NCI-H2107 treated with DMSO at 0.1 percent for 48 hours (cell line): ENCODE results near the gene PDGFA.

Experiments used
- DNase-seq: peaks from one replicate; lab custom pipeline; 2025; ENCODE audit not compliant: unreplicated experiment; lab: John Stamatoyannopoulos, UW

Gene PDGFA

GRCh38 chr7:505171-505570 lies 14.5 kb downstream of the PDGFA start:
- no peak for DNase-seq

- no peak for DNase-seq
Measured at GRCh38 chr7:504221-505111, 15.2 kb downstream of the PDGFA start.

GRCh38 chr7:503575-504111 lies 16.0 kb downstream of the PDGFA start:
- no peak for DNase-seq

GRCh38 chr7:502296-502695 lies 17.4 kb downstream of the PDGFA start:
- DNase-seq = no peak

GRCh38 chr7:501526-501925 lies 18.1 kb downstream of the PDGFA start:
- DNase-seq = no peak

GRCh38 chr7:500521-501420 lies 18.9 kb downstream of the PDGFA start:
- DNase-seq = no peak

- no peak for DNase-seq
Measured at GRCh38 chr7:499853-500485, 19.7 kb downstream of the PDGFA start.

GRCh38 chr7:498678-499641 lies 20.7 kb downstream of the PDGFA start:
- no peak for DNase-seq

- no peak for DNase-seq
Measured at GRCh38 chr7:497946-498655, 21.5 kb downstream of the PDGFA start.

GRCh38 chr7:497346-497745 lies 22.3 kb downstream of the PDGFA start:
- no peak for DNase-seq

GRCh38 chr7:496528-497295 lies 22.9 kb downstream of the PDGFA start:
- no peak for DNase-seq

- DNase-seq = no peak
Measured at GRCh38 chr7:495761-496321, 23.8 kb downstream of the PDGFA start.

- DNase-seq = no peak
Measured at GRCh38 chr7:495326-495725, 24.3 kb downstream of the PDGFA start.

GRCh38 chr7:494906-495305 lies 24.7 kb downstream of the PDGFA start:
- DNase-seq = no peak

- no peak for DNase-seq
Measured at GRCh38 chr7:494259-494687, 25.4 kb downstream of the PDGFA start.

- DNase-seq = no peak
Measured at GRCh38 chr7:493661-494251, 25.9 kb downstream of the PDGFA start.

- DNase-seq = no peak
Measured at GRCh38 chr7:492714-493065, 27.0 kb downstream of the PDGFA start.
